H9 (cell line): Measurements from ENCODE around the gene CNTFR. TPM values are rescaled to one million over a fixed set of nuclear protein-coding genes. Genes with fewer than 3 reads are reported as not detected.

Source experiments
- DNase-seq: peaks from one replicate; pipeline ENCODE4 v3.0.0-alpha.2; 2017
- H2AFZ ChIP-seq: one replicate; pipeline ENCODE4 v1.6.1; 2013; ENCODE audit warnings: mild to moderate bottlenecking, low read length, control low read depth, moderate library complexity
- H2AK5ac ChIP-seq: 2 replicates; pipeline ENCODE4 v1.6.1; 2013; ENCODE audit warnings: low read length, control low read depth, mixed read lengths; ENCODE audit not compliant: insufficient read length
- H2BK120ac ChIP-seq: one replicate; pipeline ENCODE4 v1.6.1; 2013; ENCODE audit warnings: low read depth, mild to moderate bottlenecking, low read length, control low read depth, inconsistent platforms; ENCODE audit not compliant: poor library complexity, severe bottlenecking
- H2BK12ac ChIP-seq: 2 replicates; pipeline ENCODE4 v1.6.1; 2013; ENCODE audit warnings: low read length, control low read depth, mixed read lengths, low read depth; ENCODE audit not compliant: insufficient read length
- H2BK15ac ChIP-seq: 2 replicates; pipeline ENCODE4 v1.6.1; 2013; ENCODE audit warnings: low read depth, low read length, control low read depth
- H2BK20ac ChIP-seq: one replicate; pipeline ENCODE4 v1.6.1; 2013; ENCODE audit warnings: low read depth, mild to moderate bottlenecking, low read length, control low read depth, inconsistent platforms; ENCODE audit not compliant: poor library complexity, severe bottlenecking
- H2BK5ac ChIP-seq: 2 replicates; pipeline ENCODE4 v1.6.1; 2013; ENCODE audit warnings: low read length, control low read depth, mixed read lengths; ENCODE audit not compliant: insufficient read length
- H3K14ac ChIP-seq: 2 replicates; pipeline ENCODE4 v1.6.1; 2013; ENCODE audit warnings: low read length, control low read depth; ENCODE audit not compliant: insufficient read depth
- H3K18ac ChIP-seq: 2 replicates; pipeline ENCODE4 v1.6.1; 2013; ENCODE audit warnings: low read depth, mild to moderate bottlenecking, mixed read lengths, low read length, control low read depth; ENCODE audit not compliant: insufficient read length
- H3K23ac ChIP-seq: 2 replicates; pipeline ENCODE4 v1.6.1; 2013; ENCODE audit warnings: low read length, control low read depth, mixed read lengths, low read depth; ENCODE audit not compliant: insufficient read length
- H3K23me2 ChIP-seq: 2 replicates; pipeline ENCODE4 v1.6.1; 2013; ENCODE audit warnings: low read depth, mild to moderate bottlenecking, mixed read lengths, low read length, control low read depth; ENCODE audit not compliant: insufficient read length, poor library complexity, severe bottlenecking
- H3K27ac ChIP-seq: 2 replicates; pipeline ENCODE4 v1.5.1; 2013; ENCODE audit warnings: low read length, control low read depth, mixed read lengths, low read depth; ENCODE audit not compliant: insufficient read length
- H3K27me3 ChIP-seq: 2 replicates; pipeline ENCODE4 v1.6.1; 2013; ENCODE audit warnings: low read length, control low read depth, inconsistent platforms; ENCODE audit not compliant: insufficient read depth
- H3K4ac ChIP-seq: 2 replicates; pipeline ENCODE4 v1.6.1; 2013; ENCODE audit warnings: low read depth, mild to moderate bottlenecking, control low read depth, inconsistent platforms, low read length, moderate library complexity
- H3K4me1 ChIP-seq: 2 replicates; pipeline ENCODE4 v1.6.1; 2013; ENCODE audit warnings: low read length, control low read depth, inconsistent platforms; ENCODE audit not compliant: insufficient read depth
- H3K4me2 ChIP-seq: 2 replicates; pipeline ENCODE4 v1.6.1; 2013; ENCODE audit warnings: low read length, control low read depth, mixed read lengths; ENCODE audit not compliant: insufficient read length, insufficient read depth
- H3K56ac ChIP-seq: 2 replicates; pipeline ENCODE4 v1.6.1; 2013; ENCODE audit warnings: low read depth, mild to moderate bottlenecking, mixed read lengths, low read length, control low read depth; ENCODE audit not compliant: insufficient read length
- H3K79me1 ChIP-seq: 2 replicates; pipeline ENCODE4 v1.6.1; 2013; ENCODE audit warnings: low read depth, mild to moderate bottlenecking, moderate library complexity, low read length, control low read depth, inconsistent platforms; ENCODE audit not compliant: insufficient read depth, poor library complexity, severe bottlenecking
- H3K79me2 ChIP-seq: 2 replicates; pipeline ENCODE4 v1.6.1; 2013; ENCODE audit warnings: low read length, control low read depth, inconsistent platforms; ENCODE audit not compliant: insufficient read depth
- H3K9ac ChIP-seq: 2 replicates; pipeline ENCODE4 v1.6.1; 2013; ENCODE audit warnings: low read length, control low read depth, mixed read lengths; ENCODE audit not compliant: insufficient read length; ENCODE audit errors: extremely low read depth
- H3K9me3 ChIP-seq: one replicate; pipeline ENCODE4 v1.6.1; 2013; ENCODE audit warnings: low read depth, low read length, inconsistent platforms; ENCODE audit not compliant: control insufficient read depth
- H3T11ph ChIP-seq: one replicate; pipeline ENCODE4 v1.6.1; 2013; ENCODE audit warnings: mild to moderate bottlenecking, low read length, control low read depth, inconsistent platforms
- H4K20me1 ChIP-seq: one replicate; pipeline ENCODE4 v1.6.1; 2013; ENCODE audit not compliant: control insufficient read depth, insufficient read length, insufficient read depth
- H4K5ac ChIP-seq: 2 replicates; pipeline ENCODE4 v1.6.1; 2013; ENCODE audit warnings: low read depth, mild to moderate bottlenecking, mixed read lengths, low read length, control low read depth; ENCODE audit not compliant: insufficient read length
- H4K8ac ChIP-seq: replicated peaks from 2 replicates; pipeline ENCODE4 v1.6.1; 2013; ENCODE audit warnings: low read length, control low read depth, mixed read lengths, low read depth; ENCODE audit not compliant: insufficient read length
- H4K91ac ChIP-seq: 2 replicates; pipeline ENCODE4 v1.6.1; 2013; ENCODE audit warnings: low read depth, mild to moderate bottlenecking, moderate library complexity, mixed read lengths, low read length, control low read depth; ENCODE audit not compliant: insufficient read length
- H3K27ac Mint-ChIP-seq, 3 experiments: 2 replicates in 2 of 3; 3 replicates in 1 of 3; pipeline ENCODE4 v1.8.0; 2020 to 2021; ENCODE audit warnings: mixed read lengths in 3 of 3, mild to moderate bottlenecking in 1 of 3, moderate library complexity in 1 of 3
- H3K27me3 Mint-ChIP-seq: 2 replicates; pipeline ENCODE4 v1.8.0; 2021; ENCODE audit warnings: low read depth, mild to moderate bottlenecking, moderate library complexity, mixed read lengths
- H3K36me3 Mint-ChIP-seq, 3 experiments: 2 replicates in 2 of 3; 3 replicates in 1 of 3; pipeline ENCODE4 v1.8.0; 2020 to 2021; ENCODE audit warnings: low read depth in 3 of 3, mixed read lengths in 3 of 3; ENCODE audit not compliant: insufficient read depth in 1 of 3
- H3K4me1 Mint-ChIP-seq, 2 experiments: 2 replicates each; pipeline ENCODE4 v1.8.0; 2020; ENCODE audit warnings: mixed read lengths in 2 of 2
- H3K4me3 Mint-ChIP-seq, 2 experiments: 2 replicates in 1 of 2; 3 replicates in 1 of 2; pipeline ENCODE4 v1.8.0; 2020 to 2021; ENCODE audit warnings: mild to moderate bottlenecking in 2 of 2, mixed read lengths in 2 of 2, moderate library complexity in 1 of 2
- H3K9me3 Mint-ChIP-seq, 2 experiments: 2 replicates in 1 of 2; 3 replicates in 1 of 2; pipeline ENCODE4 v1.8.0; 2020; ENCODE audit warnings: mild to moderate bottlenecking in 2 of 2, mixed read lengths in 2 of 2, moderate library complexity in 1 of 2
- WGBS: extraction: QIAGEN DNeasy Blood & Tissue Kit; methylation state at CpG from one replicate; pipeline ENCODE4 v1.1.7; 2013; ENCODE audit warnings: missing lambda C conversion rate, low lambda C conversion rate, mixed read lengths; ENCODE audit not compliant: insufficient read length; ENCODE audit errors: extremely low coverage; 5-methylcytosine and 5-hydroxymethylcytosine counted together
- total RNA-seq: library from RNA; stranded (reverse); gene quantifications from 2 replicates; pipeline ENCODE4 v1.2.1, GENCODE V29; 2021
- TF ChIP-seq, protein P1 (sequence below): fragments of 200-600 bp; sonication (generic); conservative IDR thresholded peaks from 3 replicates; pipeline ENCODE4 v1.8.0; 2021; ENCODE audit warnings: antibody characterized with exemption, mild to moderate bottlenecking

Gene CNTFR
- total RNA-seq, 1 experiment from 2014 or later, result 0.55 TPM

DNA sequence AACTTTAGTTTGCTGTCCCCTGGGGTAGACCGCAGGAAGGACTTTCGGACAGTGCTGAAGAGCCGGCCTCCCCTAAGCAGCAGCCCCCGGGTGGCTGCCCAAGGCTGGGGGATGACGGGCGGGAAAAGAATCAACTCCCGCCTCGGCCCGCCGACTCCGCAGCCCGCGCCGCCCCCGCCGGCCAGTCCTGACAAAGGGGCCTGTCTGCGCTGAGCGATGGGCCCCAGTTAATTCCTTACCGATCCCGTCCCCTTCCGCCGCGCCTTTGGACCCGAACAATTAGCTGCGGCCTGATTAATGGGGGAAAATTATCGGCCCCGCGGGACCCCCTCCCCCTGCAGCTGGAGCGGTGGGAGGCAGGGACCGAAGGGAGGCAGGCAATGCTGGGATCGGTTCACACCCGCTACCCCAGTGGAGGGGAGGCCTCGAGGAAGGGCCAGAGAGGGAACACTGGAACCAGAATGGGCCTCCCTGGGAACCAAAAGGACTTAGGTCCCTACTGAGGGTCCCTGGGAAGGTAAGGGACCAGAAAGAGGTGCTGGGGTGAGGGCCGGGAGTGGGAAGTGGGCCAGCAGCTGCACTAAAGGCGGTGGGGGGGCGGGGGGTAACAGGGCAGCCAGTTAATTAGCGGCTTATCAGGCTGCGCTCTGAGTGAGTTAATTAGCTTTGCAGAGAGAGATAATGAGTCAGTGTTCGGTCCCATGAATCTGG, 35.1 kb upstream of the CNTFR start:
- peaks cover 17 to 34% of the 10 kb centered on the region in 2 experiments for H3K4me1 Mint-ChIP-seq
- Histone ChIP-seq H3K18ac (no peak overlapping the region), H4K8ac (no peak overlapping the region), H3K79me2 (no peaks in the 10 kb centered on the region), H3K23ac (no peak overlapping the region), H2BK20ac (no peak overlapping the region), H2AFZ (no peak overlapping the region), H2BK12ac (no peak overlapping the region), H2BK15ac (no peak overlapping the region), H3K9me3 (no peaks in the 10 kb centered on the region), H3K9ac (no peak overlapping the region), H4K20me1 (no peaks in the 10 kb centered on the region), H3K4ac (no peak overlapping the region), H3K4me2 (no peak overlapping the region), H3K56ac (no peak overlapping the region), H2AK5ac (no peak overlapping the region), H3K27ac (no peak overlapping the region), H3K4me1 (0 out of 2 replicates have a peak, but pooled peaks cover 3% of the 10 kb centered on the region), H2BK5ac (no peak overlapping the region), H3T11ph (no peak overlapping the region), H3K27me3 (peaks cover 43% of the 10 kb centered on the region), H3K14ac (no peak overlapping the region), H2BK120ac (no peak overlapping the region), H4K5ac (no peak overlapping the region), H4K91ac (no peak overlapping the region), H3K79me1 (no peaks in the 10 kb centered on the region), H3K23me2 (peaks cover 16% of the 10 kb centered on the region)
- H3K27me3 Mint-ChIP-seq, result peaks cover 67% of the 10 kb centered on the region
- H3K36me3 Mint-ChIP-seq, result no peaks in the 10 kb centered on the region; a peak in 2 of 7 replicates
- H3K9me3 Mint-ChIP-seq, result peaks cover 0 to 6% of the 10 kb centered on the region in 2 experiments; a peak in 2 of 5 replicates
- H3K4me3 Mint-ChIP-seq, result no peak overlapping the region
- H3K27ac Mint-ChIP-seq, result no peak overlapping the region
- TF ChIP-seq, protein P1, sequence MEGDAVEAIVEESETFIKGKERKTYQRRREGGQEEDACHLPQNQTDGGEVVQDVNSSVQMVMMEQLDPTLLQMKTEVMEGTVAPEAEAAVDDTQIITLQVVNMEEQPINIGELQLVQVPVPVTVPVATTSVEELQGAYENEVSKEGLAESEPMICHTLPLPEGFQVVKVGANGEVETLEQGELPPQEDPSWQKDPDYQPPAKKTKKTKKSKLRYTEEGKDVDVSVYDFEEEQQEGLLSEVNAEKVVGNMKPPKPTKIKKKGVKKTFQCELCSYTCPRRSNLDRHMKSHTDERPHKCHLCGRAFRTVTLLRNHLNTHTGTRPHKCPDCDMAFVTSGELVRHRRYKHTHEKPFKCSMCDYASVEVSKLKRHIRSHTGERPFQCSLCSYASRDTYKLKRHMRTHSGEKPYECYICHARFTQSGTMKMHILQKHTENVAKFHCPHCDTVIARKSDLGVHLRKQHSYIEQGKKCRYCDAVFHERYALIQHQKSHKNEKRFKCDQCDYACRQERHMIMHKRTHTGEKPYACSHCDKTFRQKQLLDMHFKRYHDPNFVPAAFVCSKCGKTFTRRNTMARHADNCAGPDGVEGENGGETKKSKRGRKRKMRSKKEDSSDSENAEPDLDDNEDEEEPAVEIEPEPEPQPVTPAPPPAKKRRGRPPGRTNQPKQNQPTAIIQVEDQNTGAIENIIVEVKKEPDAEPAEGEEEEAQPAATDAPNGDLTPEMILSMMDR, result no peak
- WGBS, result no CpG with 5 or more reads among the region's 39 CpGs
- no peak for DNase-seq
